Hepatocyte (in vitro differentiated cells): ENCODE measurements around the gene GLB1L2.

Experiments used
- CTCF ChIP-seq: fragments of 200-600 bp; sonication (generic); IDR thresholded peaks from 2 replicates; pipeline ENCODE4 v1.5.1; 2016; ENCODE audit warnings: antibody characterized with exemption, mild to moderate bottlenecking; ENCODE audit not compliant: poor library complexity
- EZH2 ChIP-seq: fragments of 200-600 bp; sonication (generic); IDR thresholded peaks from 2 replicates; pipeline ENCODE4 v1.6.1; 2016; ENCODE audit warnings: antibody characterized with exemption, mild to moderate bottlenecking, borderline replicate concordance

GRCh38 chr11:134355656-134356055 lies 23.9 kb downstream of the GLB1L2 start:
- TF ChIP-seq EZH2 (no peak), CTCF (no peak)
